ENCODE data around the gene TTC6. TPM values are rescaled to one million over a fixed set of nuclear protein-coding genes. Genes with fewer than 3 reads are reported as not detected.

Gene TTC6
- total and polyA plus RNA-seq, 10 of the 15 experiments (the other 5 are each of a cell fraction or from before 2014, with no cell fraction given) = not detected

DNA sequence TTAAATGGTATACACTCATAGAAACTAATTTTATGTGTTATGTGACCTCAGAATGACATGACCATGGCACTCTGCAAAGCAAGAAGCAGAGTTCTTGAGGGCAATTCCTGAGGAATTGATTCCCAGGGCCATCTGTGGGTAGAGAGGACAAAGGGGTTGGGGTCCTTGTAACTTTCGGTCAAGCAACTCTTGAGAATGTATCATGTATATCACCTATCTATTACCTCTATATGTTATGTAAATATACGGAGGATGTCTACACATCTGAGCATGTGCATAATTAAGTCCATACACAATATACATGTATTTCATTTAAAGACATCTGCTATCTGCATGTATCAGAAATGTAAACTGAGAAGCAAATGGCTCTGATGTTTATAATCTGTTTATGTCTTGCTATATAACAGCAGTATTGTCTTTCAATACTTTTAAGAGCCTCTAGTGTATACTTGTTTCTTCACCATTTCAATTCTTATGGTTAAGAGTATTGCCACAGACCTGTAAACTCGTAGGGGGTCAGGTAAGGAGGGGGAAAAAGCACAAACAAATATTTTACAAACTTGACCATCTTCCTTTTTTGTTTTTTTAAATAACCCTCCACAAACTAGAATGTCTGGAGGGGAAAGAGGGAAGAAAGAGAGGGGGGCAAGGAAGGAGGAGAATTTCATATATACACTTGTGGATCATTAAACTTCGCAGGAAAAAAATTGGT is 4.8 kb upstream of the TTC6 start:
- ChIA-PET CTCF (no interaction called here), RAD21 (ENCODE audit: unreplicated experiment) (no interaction called here), POLR2A (no interaction called here), SMC1A (ENCODE audit: uncharacterized antibody, unreplicated experiment) (no interaction called here)
- Histone ChIP-seq H3K4me2 (ENCODE audit: control insufficient read depth, insufficient read depth) (no peak overlapping the region), H4K20me1 (ENCODE audit: control insufficient read depth, insufficient read depth) (no peaks in the 10 kb centered on the region), H3K4me1 (ENCODE audit: control insufficient read depth, insufficient read depth, low read length) (no peaks in the 10 kb centered on the region), H3K9me3 (replicated peaks; ENCODE audit: control insufficient read depth, insufficient read depth, low read length) (no peaks in the 10 kb centered on the region; the same call in 2 of the 3 replicates), H3K9ac (ENCODE audit: control insufficient read depth, insufficient read depth, low read length) (no peak overlapping the region), H2AFZ (ENCODE audit: control insufficient read depth, low read depth, low read length) (no peak overlapping the region), H3K4me3 (no peak overlapping the region), H3K79me2 (ENCODE audit: control insufficient read depth, insufficient read depth, low read length) (no peaks in the 10 kb centered on the region), H3K27ac (ENCODE audit: control insufficient read depth, insufficient read depth) (no peak overlapping the region), H3K36me3 (ENCODE audit: control insufficient read depth in 2 of 2, insufficient read depth in 2 of 2, low read length in 1 of 2) (no peaks in the 10 kb centered on the region), H3K27me3 (replicated peaks in 1 of 2; ENCODE audit: control insufficient read depth in 2 of 2, insufficient read depth in 2 of 2, low read length in 1 of 2) (no peaks in the 10 kb centered on the region; a peak in 1 of 4 replicates)
- no peak for ATAC-seq
- BruUV-seq (replicated peaks) = no TSS peak
- WGBS (ENCODE audit: insufficient coverage, insufficient replicate concordance, low lambda C conversion rate, missing lambda C conversion rate) = 10% methylated on average over 4 of the region's 4 CpGs
- in situ Hi-C loops (cut with MboI) = no loop called here
- TF ChIP-seq, protein P1, sequence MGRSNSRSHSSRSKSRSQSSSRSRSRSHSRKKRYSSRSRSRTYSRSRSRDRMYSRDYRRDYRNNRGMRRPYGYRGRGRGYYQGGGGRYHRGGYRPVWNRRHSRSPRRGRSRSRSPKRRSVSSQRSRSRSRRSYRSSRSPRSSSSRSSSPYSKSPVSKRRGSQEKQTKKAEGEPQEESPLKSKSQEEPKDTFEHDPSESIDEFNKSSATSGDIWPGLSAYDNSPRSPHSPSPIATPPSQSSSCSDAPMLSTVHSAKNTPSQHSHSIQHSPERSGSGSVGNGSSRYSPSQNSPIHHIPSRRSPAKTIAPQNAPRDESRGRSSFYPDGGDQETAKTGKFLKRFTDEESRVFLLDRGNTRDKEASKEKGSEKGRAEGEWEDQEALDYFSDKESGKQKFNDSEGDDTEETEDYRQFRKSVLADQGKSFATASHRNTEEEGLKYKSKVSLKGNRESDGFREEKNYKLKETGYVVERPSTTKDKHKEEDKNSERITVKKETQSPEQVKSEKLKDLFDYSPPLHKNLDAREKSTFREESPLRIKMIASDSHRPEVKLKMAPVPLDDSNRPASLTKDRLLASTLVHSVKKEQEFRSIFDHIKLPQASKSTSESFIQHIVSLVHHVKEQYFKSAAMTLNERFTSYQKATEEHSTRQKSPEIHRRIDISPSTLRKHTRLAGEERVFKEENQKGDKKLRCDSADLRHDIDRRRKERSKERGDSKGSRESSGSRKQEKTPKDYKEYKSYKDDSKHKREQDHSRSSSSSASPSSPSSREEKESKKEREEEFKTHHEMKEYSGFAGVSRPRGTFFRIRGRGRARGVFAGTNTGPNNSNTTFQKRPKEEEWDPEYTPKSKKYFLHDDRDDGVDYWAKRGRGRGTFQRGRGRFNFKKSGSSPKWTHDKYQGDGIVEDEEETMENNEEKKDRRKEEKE (IDR thresholded peaks at IDR 0.05) = no peak
- TF ChIP-seq SIN3A (IDR thresholded peaks at IDR 0.05; ENCODE audit: low read depth, low read length) = no peak
- no peak for TF ChIP-seq CEBPB (IDR thresholded peaks at IDR 0.05; ENCODE audit: borderline replicate concordance in 1 of 2, low read depth in 2 of 2, low read length in 2 of 2)
- no peak for FAIRE-seq
- intact Hi-C loops (cut with micrococcal nuclease; ENCODE audit: unreplicated experiment) = no loop called here
- DNase-seq (ENCODE audit: low read depth, low spot score) = no peak

All from GM12878 (cell line).